Activated CD4-positive, alpha-beta T cell treated with anti-CD3 and anti-CD28 coated beads, Interleukin-10, Interleukin-2, amounts not matched to agents 100 ng/mL and 50 ng/mL, durations not matched to agents 16 hours and 8 hours (primary cell): ENCODE data around the gene SESTD1.
"Not testable (repeated sequence)": the region's sequence is repeated elsewhere in the genome, so short reads cannot be mapped to it uniquely, and the experiment has no call there.

Source experiments
- DNase-seq: peaks from one replicate; pipeline ENCODE4 v3.0.0-alpha.2; 2020

Gene SESTD1

GRCh38 chr2:179098080-179098689 is 166.4 kb downstream of the SESTD1 start:
- no peak for DNase-seq

GRCh38 chr2:179097131-179097530 is 167.5 kb downstream of the SESTD1 start:
- no peak for DNase-seq

GRCh38 chr2:179096090-179096489 is 168.5 kb downstream of the SESTD1 start:
- DNase-seq = peak; percentile 13

- DNase-seq = not testable (repeated sequence)
Measured at GRCh38 chr2:179092912-179093311, 171.7 kb downstream of the SESTD1 start.

GRCh38 chr2:179082697-179083096 is 181.9 kb downstream of the SESTD1 start:
- DNase-seq = no peak

DNA sequence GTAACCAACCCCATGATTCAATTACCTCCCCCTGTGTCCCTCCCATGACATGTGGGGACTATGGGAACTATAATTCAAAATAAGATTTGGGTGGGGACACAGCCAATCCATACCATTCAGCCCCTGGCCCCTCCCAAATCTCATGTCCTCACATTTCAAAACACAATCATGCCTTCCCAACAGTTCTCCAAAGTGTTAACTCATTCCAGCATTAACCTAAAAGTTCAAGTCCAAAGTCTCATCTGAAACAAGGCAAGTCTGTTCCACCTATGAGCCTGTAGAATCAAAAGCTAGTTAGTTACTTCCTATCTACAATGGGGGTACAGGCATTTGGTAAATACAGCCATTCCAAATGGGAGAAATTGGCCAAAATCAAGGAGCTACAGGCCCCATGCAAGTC is 182.7 kb downstream of the SESTD1 start:
- no peak for DNase-seq

DNA sequence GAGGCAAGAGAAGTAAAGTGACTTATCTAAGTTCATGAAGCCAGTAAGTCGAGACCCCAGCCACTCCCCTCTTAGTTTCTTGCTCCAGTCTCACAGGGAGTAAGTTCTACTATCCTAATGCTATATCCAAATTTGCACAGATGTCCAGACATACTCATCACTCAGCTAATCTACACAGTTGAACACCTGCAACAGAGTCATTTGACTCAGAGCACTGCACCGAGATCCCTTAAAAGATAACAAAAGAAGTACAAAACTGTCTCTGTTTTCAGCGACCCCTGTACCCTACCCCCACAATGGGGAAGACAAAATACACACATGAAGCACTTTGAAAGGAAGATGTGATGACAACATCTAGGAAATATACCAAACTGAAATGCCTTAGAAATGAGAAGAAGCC is 192.1 kb downstream of the SESTD1 start:
- DNase-seq = no peak

GRCh38 chr2:179071810-179072355 is 192.7 kb downstream of the SESTD1 start:
- no peak for DNase-seq

DNA sequence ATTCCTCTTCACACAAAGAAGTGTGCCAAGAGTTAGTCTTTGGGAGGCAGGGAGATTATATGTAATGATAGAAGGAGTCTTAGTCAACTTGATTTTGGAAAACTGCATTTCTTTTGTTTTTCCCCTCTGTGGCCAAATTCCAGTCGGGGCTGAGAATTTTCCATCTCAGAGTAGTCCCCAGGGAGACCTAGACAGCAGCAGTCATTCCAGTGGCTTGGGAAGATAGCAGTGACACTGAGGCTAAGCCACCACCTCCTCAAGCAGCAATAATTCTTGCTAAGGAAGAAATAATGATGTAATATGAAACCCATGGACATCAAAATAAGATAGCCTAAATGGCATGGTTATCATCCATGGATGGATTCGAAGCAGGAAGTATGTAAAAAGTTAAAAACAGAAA is 193.7 kb downstream of the SESTD1 start:
- no peak for DNase-seq

- DNase-seq = no peak
Measured at GRCh38 chr2:179069685-179070084, 194.9 kb downstream of the SESTD1 start.

DNA sequence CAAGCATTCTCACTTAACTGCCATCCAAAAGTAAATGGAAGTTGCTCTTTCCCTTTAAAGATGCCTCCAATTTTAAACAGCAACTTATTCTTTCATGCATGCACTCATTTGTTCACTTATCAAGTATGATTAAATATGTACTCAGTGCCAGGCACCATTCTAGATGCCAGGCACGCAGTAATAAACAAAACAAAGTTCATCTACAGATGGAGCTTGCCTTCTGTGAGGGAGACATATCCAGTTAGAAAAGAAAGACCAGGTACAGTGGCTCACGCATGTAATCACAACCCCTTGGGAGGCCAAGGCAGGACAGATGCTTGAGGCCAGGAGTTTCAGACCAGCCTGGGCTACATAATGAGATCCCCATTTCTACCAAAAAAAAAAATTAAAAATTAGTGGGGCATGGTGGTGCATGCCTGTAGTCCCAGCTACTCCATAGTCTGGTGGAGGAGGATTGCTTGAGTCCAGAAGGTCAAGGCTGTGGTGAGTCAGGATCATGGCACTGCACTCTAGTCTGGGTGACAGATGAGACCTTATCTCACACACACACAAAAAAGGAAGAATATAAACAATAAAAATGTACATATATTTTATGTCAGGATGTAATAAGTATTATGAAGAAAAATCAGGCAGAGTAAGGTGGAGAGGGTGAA is 195.5 kb downstream of the SESTD1 start:
- no peak for DNase-seq

DNA sequence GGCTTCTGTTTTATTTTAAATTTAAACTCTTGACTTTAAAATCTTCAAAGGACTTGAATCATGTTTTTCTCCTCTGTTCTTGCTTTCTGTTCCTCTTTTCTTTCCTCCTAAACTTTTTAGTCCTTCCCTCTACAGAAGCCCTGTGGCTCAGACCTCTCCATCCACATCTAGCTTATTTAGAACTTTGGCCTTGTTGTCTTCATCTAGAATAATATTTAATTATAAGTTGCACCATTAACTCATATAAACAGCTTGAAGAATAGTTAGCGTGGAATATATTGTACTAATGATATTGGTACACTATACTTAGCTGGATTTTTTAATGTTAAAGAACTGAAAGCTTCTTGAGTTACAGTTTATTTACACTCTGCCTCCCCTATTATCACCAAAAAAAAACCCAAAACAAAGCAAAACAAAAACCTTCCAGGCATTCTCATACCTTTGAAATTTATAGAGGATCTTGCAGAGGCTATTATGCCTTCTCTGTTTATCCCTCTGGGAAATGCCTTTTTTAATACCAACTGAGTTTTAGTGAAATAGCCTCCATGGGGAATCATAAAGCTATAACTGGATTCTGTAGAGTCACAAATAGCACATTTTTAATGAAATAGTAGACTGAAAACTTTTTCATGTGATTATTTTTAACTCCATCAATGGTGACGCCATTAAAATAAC is 205.5 kb downstream of the SESTD1 start:
- no peak for DNase-seq

GRCh38 chr2:179057737-179058136 is 206.9 kb downstream of the SESTD1 start:
- DNase-seq = no peak

DNA sequence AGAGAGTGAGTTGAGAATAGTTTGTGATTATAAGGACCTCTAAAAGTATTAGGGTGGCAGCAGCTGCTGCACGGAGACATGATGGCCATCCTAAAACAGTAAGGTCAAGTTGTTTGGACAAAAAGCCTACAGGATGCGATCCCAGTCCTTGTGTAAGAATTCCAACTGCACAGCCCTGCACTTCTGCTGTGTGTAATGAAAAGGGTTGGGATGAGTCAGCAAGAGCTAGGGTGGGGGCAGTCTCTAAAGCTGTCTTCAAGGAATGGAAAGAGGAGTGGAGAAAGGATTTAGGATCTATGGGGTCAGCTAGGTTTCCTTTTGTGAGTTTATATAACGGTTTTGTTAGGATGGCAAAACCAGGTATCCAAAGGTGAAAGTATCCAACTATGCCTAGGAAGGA is 211.1 kb downstream of the SESTD1 start:
- DNase-seq = not testable (repeated sequence)
